Bronchial epithelial cell (primary cell): Measurements from ENCODE around the gene BORCS5. TPM values are rescaled to one million over a fixed set of nuclear protein-coding genes. Genes with fewer than 3 reads are reported as not detected.

Experiments
- DNase-seq: peaks from one replicate; pipeline ENCODE4 v3.0.0-alpha.2; 2010; ENCODE audit warnings: low read depth
- FAIRE-seq: peaks from 2 replicates; lab custom pipeline; 2011; peaks lifted over from hg19 to GRCh38; lab: Jason Lieb, UNC
- H3K27me3 ChIP-seq: 2 replicates; pipeline ENCODE4 v1.5.1; 2011; ENCODE audit warnings: low read length; ENCODE audit not compliant: control insufficient read depth, insufficient read depth
- H3K36me3 ChIP-seq: 2 replicates; pipeline ENCODE4 v1.5.1; 2011; ENCODE audit warnings: low read length; ENCODE audit not compliant: control insufficient read depth, insufficient read depth
- H3K4me3 ChIP-seq: 2 replicates; pipeline ENCODE4 v1.5.1; 2011; ENCODE audit warnings: mild to moderate bottlenecking, low read depth, low read length, control low read depth
- CTCF ChIP-seq: IDR thresholded peaks from 2 replicates; pipeline ENCODE4 v1.5.1; 2011; ENCODE audit warnings: mild to moderate bottlenecking, moderate library complexity, low read length, control low read depth, inconsistent platforms; ENCODE audit not compliant: insufficient read depth, severe bottlenecking
- total RNA-seq: library from RNA; depleted of rRNA; stranded (reverse); fragments of >200 nt; gene quantifications from 2 replicates; pipeline ENCODE4 v1.2.1, GENCODE V29; 2014

BORCS5 gene
- total RNA-seq, 1 donor from 2014 or later, result 7.9 TPM

GRCh38 chr12:12483438-12483837 lies 126.6 kb downstream of the BORCS5 start:
- no peak for DNase-seq
- no peak for TF ChIP-seq CTCF
- FAIRE-seq, result no peak
- Histone ChIP-seq H3K4me3 (no peak overlapping the region), H3K36me3 (no peaks in the 10 kb centered on the region), H3K27me3 (no peaks in the 10 kb centered on the region)

DNA sequence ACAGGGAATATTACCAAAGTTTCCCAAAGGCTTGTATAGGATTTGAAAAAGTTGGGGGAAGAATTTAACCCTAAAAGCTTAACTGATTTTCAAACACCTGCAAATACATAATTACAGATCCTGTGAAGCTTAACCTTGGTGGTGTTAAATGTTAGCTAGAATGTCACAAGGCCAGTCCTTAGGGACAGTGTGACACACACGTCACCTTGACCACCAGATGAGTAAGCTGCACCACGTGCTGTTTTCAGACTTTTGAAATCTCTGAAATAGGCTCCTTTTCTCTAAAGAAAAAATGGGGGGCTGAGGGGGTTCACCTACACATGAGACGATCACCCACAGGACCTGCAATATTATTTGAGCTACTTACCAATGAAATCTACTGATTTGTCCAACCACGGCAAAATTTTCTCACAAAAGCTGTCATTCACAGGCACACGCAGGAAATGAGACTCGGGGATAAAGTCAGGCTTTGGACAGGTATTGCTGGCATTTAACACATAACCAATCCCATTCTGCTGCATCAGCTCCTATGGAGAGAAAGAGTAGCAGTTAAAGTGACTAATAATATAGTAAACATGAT lies 129.9 kb downstream of the BORCS5 start:
- Histone ChIP-seq H3K36me3 (no peaks in the 10 kb centered on the region), H3K4me3 (no peak overlapping the region), H3K27me3 (no peaks in the 10 kb centered on the region)
- DNase-seq (no peak), FAIRE-seq (no peak)
- TF ChIP-seq CTCF, result no peak

GRCh38 chr12:12487490-12487889 lies 130.6 kb downstream of the BORCS5 start:
- no peak for TF ChIP-seq CTCF
- Histone ChIP-seq H3K27me3 (no peaks in the 10 kb centered on the region), H3K4me3 (no peak overlapping the region), H3K36me3 (no peaks in the 10 kb centered on the region)
- FAIRE-seq (no peak), DNase-seq (no peak)

DNA sequence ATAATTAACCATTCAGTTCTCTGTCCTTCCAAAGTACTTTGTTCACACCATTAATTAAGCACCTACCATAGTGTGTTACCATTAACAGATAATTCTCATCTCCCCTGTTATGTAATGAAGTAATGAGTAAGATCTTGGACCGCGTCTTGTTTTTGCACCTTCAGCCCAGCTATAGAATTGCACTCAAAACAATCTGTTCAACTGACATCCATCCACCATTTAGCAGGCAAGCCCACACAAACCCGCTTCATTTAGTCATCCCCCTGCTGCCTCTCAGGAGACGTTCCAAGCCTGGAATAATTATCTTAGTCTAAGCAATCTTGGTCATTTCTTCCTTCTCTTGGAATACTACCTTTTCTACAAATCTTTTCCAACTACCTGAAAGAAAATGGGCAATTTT lies 131.4 kb downstream of the BORCS5 start:
- Histone ChIP-seq H3K4me3 (no peak overlapping the region), H3K36me3 (no peaks in the 10 kb centered on the region), H3K27me3 (no peaks in the 10 kb centered on the region)
- no peak for DNase-seq
- TF ChIP-seq CTCF, result no peak
- FAIRE-seq, result no peak

GRCh38 chr12:12488823-12489550 lies 132.1 kb downstream of the BORCS5 start:
- FAIRE-seq (no peak), DNase-seq (no peak)
- Histone ChIP-seq H3K36me3 (no peaks in the 10 kb centered on the region), H3K27me3 (no peaks in the 10 kb centered on the region), H3K4me3 (no peak overlapping the region)
- TF ChIP-seq CTCF, result no peak
